Activated naive CD4-positive, alpha-beta T cell treated with anti-CD3 and anti-CD28 coated beads for 36 hours (primary cell): ENCODE data around the gene TEX2. TPM values are rescaled to one million over a fixed set of nuclear protein-coding genes. Genes with fewer than 3 reads are reported as not detected.
A peak's percentile ranks its signal among the peaks of the same experiment; 100 is the strongest.

ENCODE experiments used
- CTCF ChIA-PET: fragments of 350-600 bp; sonication (Branson Sonifier 250); formaldehyde crosslinking; loops from one replicate; lab custom pipeline; 2021; ENCODE audit warnings: antibody characterized with exemption; lab: Charles Lee
- DNase-seq: peaks from one replicate; pipeline ENCODE4 v3.0.0-alpha.2; 2020
- H3K27ac Mint-ChIP-seq: one replicate; pipeline ENCODE4 v1.8.0; 2021; ENCODE audit warnings: mild to moderate bottlenecking, mixed read lengths
- H3K27me3 Mint-ChIP-seq: one replicate; pipeline ENCODE4 v1.8.0; 2021; ENCODE audit warnings: low read depth, mixed read lengths
- H3K36me3 Mint-ChIP-seq: one replicate; pipeline ENCODE4 v1.8.0; 2021; ENCODE audit warnings: low read depth, mixed read lengths
- H3K4me1 Mint-ChIP-seq: one replicate; pipeline ENCODE4 v1.8.0; 2021; ENCODE audit warnings: low read depth, mixed read lengths
- H3K4me3 Mint-ChIP-seq: one replicate; pipeline ENCODE4 v1.8.0; 2021; ENCODE audit warnings: mild to moderate bottlenecking, moderate library complexity, mixed read lengths
- H3K9me3 Mint-ChIP-seq: one replicate; pipeline ENCODE4 v1.8.0; 2021; ENCODE audit warnings: mixed read lengths
- intact Hi-C: fragments of 100-400 bp; cut with micrococcal nuclease; formaldehyde crosslinking; loops from one replicate; pipeline ENCODE4 v1.15.1; 2023
- total RNA-seq, 2 experiments: library from RNA; stranded (reverse); gene quantifications; one replicate each; pipeline ENCODE4 v1.2.3, GENCODE V29; 2021

TEX2 gene
- total RNA-seq, 2 experiments from 2014 or later: 9.2 to 10.6 TPM

- no peak overlapping the region for H3K27ac Mint-ChIP-seq
- H3K27me3 Mint-ChIP-seq: no peaks in the 10 kb centered on the region
- peaks cover 16% of the 10 kb centered on the region for H3K4me1 Mint-ChIP-seq
- H3K36me3 Mint-ChIP-seq: peaks cover 12% of the 10 kb centered on the region
- no peaks in the 10 kb centered on the region for H3K9me3 Mint-ChIP-seq
- no peak for DNase-seq
- no peak overlapping the region for H3K4me3 Mint-ChIP-seq
- intact Hi-C loops: loop anchor here (5.0 kb wide), 1 partner anchor 122 kb away; no protein-coding TSS in a partner anchor
- CTCF ChIA-PET: interaction anchor here (0.6 to 4.1 kb wide), 9 partner anchors 16 to 811 kb away, joined by 3 to 35 read pairs (median 4); no protein-coding TSS in a partner anchor
Observed at GRCh38 chr17:64149196-64149595, 113.9 kb downstream of the TEX2 start.

GRCh38 chr17:64148699-64149098 lies 114.4 kb downstream of the TEX2 start:
- no peaks in the 10 kb centered on the region for H3K27me3 Mint-ChIP-seq
- peak; percentile 43 for DNase-seq
- CTCF ChIA-PET: interaction anchor here (0.5 to 4.1 kb wide), 9 partner anchors 16 to 811 kb away, joined by 3 to 35 read pairs (median 5); no protein-coding TSS in a partner anchor
- no peak overlapping the region for H3K4me3 Mint-ChIP-seq
- peaks cover 12% of the 10 kb centered on the region for H3K36me3 Mint-ChIP-seq
- intact Hi-C loops: loop anchor here (1.0 to 5.0 kb wide), 2 partner anchors 121 to 134 kb away; no protein-coding TSS in a partner anchor
- H3K9me3 Mint-ChIP-seq: no peaks in the 10 kb centered on the region
- peaks cover 16% of the 10 kb centered on the region for H3K4me1 Mint-ChIP-seq
- peak overlapping the region; percentile 58 for H3K27ac Mint-ChIP-seq

- CTCF ChIA-PET: interaction anchor here (0.5 to 4.1 kb wide), 9 partner anchors 15 to 236 kb away, joined by 3 to 35 read pairs (median 5); no protein-coding TSS in a partner anchor
- Mint-ChIP-seq H3K4me1 (peaks cover 16% of the 10 kb centered on the region), H3K9me3 (no peaks in the 10 kb centered on the region), H3K27me3 (no peaks in the 10 kb centered on the region), H3K4me3 (no peak overlapping the region), H3K36me3 (peaks cover 12% of the 10 kb centered on the region), H3K27ac (peak overlapping the region; percentile 58)
- DNase-seq: no peak
- intact Hi-C loops: loop anchor here (1.0 to 5.0 kb wide), 2 partner anchors 121 to 134 kb away; no protein-coding TSS in a partner anchor
Observed at GRCh38 chr17:64148017-64148631, 114.9 kb downstream of the TEX2 start.

- H3K27ac Mint-ChIP-seq: peak overlapping the region; percentile 58
Observed at GRCh38 chr17:64147110-64148016, 115.7 kb downstream of the TEX2 start.

GRCh38 chr17:64146418-64147109 lies 116.5 kb downstream of the TEX2 start:
- Mint-ChIP-seq H3K4me1 (peaks cover 16% of the 10 kb centered on the region), H3K27me3 (no peaks in the 10 kb centered on the region), H3K4me3 (no peak overlapping the region), H3K36me3 (peaks cover 9% of the 10 kb centered on the region), H3K27ac (no peak overlapping the region), H3K9me3 (no peaks in the 10 kb centered on the region)
- intact Hi-C loops: loop anchor here (5.0 kb wide), 1 partner anchor 119 kb away; no protein-coding TSS in a partner anchor
- CTCF ChIA-PET: interaction anchor here (1.3 to 4.1 kb wide), 7 partner anchors 14 to 145 kb away, joined by 5 to 35 read pairs (median 14); no protein-coding TSS in a partner anchor
- DNase-seq: peak; percentile 59

More at GRCh38 chr17:64147110-64148016, 115.7 kb downstream of the TEX2 start:
- intact Hi-C loops: loop anchor here (1.0 to 5.0 kb wide), 2 partner anchors 120 to 135 kb away; no protein-coding TSS in a partner anchor
- CTCF ChIA-PET: interaction anchor here (0.5 to 4.1 kb wide), 7 partner anchors 14 to 156 kb away, joined by 4 to 35 read pairs (median 11); no protein-coding TSS in a partner anchor
- Mint-ChIP-seq H3K4me3 (no peak overlapping the region), H3K9me3 (no peaks in the 10 kb centered on the region), H3K36me3 (peaks cover 9% of the 10 kb centered on the region), H3K4me1 (peaks cover 16% of the 10 kb centered on the region), H3K27me3 (no peaks in the 10 kb centered on the region)
- peak; percentile 15 for DNase-seq

GRCh38 chr17:64145751-64146417 lies 117.2 kb downstream of the TEX2 start:
- H3K27ac Mint-ChIP-seq: no peak overlapping the region
- DNase-seq: peak; percentile 97
- intact Hi-C loops: loop anchor here (1.0 to 5.0 kb wide), 4 partner anchors 16 to 303 kb away; partner anchors contain the start of genes ERN1, SMARCD2 and TEX2
- no peak overlapping the region for H3K4me3 Mint-ChIP-seq
- no peaks in the 10 kb centered on the region for H3K27me3 Mint-ChIP-seq
- H3K4me1 Mint-ChIP-seq: peaks cover 16% of the 10 kb centered on the region
- CTCF ChIA-PET: interaction anchor here (0.6 to 2.9 kb wide), 9 partner anchors 14 to 145 kb away, joined by 3 to 22 read pairs (median 5); no protein-coding TSS in a partner anchor
- no peaks in the 10 kb centered on the region for H3K9me3 Mint-ChIP-seq
- H3K36me3 Mint-ChIP-seq: peaks cover 9% of the 10 kb centered on the region

- intact Hi-C loops: loop anchor here (1.0 to 5.0 kb wide), 4 partner anchors 15 to 303 kb away; partner anchors contain the start of genes ERN1, SMARCD2 and TEX2
- DNase-seq: no peak
- Mint-ChIP-seq H3K36me3 (peaks cover 8% of the 10 kb centered on the region), H3K4me1 (peaks cover 16% of the 10 kb centered on the region), H3K9me3 (no peaks in the 10 kb centered on the region), H3K27me3 (no peaks in the 10 kb centered on the region), H3K27ac (no peak overlapping the region), H3K4me3 (no peak overlapping the region)
- CTCF ChIA-PET: interaction anchor here (0.6 to 2.9 kb wide), 10 partner anchors 13 to 280 kb away, joined by 3 to 22 read pairs (median 5); no protein-coding TSS in a partner anchor
Observed at GRCh38 chr17:64145375-64145750, 117.7 kb downstream of the TEX2 start.

- Mint-ChIP-seq H3K36me3 (no peaks in the 10 kb centered on the region), H3K9me3 (no peaks in the 10 kb centered on the region), H3K4me1 (peaks cover under 1% of the 10 kb centered on the region), H3K4me3 (no peak overlapping the region), H3K27me3 (no peaks in the 10 kb centered on the region), H3K27ac (no peak overlapping the region)
- CTCF ChIA-PET: interaction anchor here (0.7 kb wide), 2 partner anchors 58 to 111 kb away, joined by 3 to 5 read pairs; no protein-coding TSS in a partner anchor
- intact Hi-C loops: no loop called here
- no peak for DNase-seq
Observed at GRCh38 chr17:64139542-64139941, 123.5 kb downstream of the TEX2 start.

GRCh38 chr17:64138441-64138840 lies 124.6 kb downstream of the TEX2 start:
- Mint-ChIP-seq H3K36me3 (no peaks in the 10 kb centered on the region), H3K4me1 (no peaks in the 10 kb centered on the region), H3K27me3 (no peaks in the 10 kb centered on the region), H3K4me3 (no peak overlapping the region), H3K27ac (no peak overlapping the region), H3K9me3 (no peaks in the 10 kb centered on the region)
- intact Hi-C loops: no loop called here
- DNase-seq: no peak
- CTCF ChIA-PET: interaction anchor here (1.3 to 1.8 kb wide), 2 partner anchors 113 to 226 kb away, joined by 3 to 4 read pairs; no protein-coding TSS in a partner anchor

GRCh38 chr17:64135000-64135399 lies 128.1 kb downstream of the TEX2 start:
- Mint-ChIP-seq H3K36me3 (no peaks in the 10 kb centered on the region), H3K4me3 (no peak overlapping the region), H3K27me3 (no peaks in the 10 kb centered on the region), H3K4me1 (peaks cover 19% of the 10 kb centered on the region), H3K27ac (no peak overlapping the region), H3K9me3 (no peaks in the 10 kb centered on the region)
- DNase-seq: no peak
- intact Hi-C loops: loop anchor here (5.0 kb wide), 1 partner anchor 363 kb away; the partner anchor contains the start of genes CCDC47 and DDX42
- CTCF ChIA-PET: interaction anchor here (0.6 to 8.3 kb wide), 13 partner anchors 26 to 283 kb away, joined by 3 to 372 read pairs (median 8); partner anchors contain the start of genes GH1 and ICAM2
